OCI-LY7 (cell line): ENCODE results near the gene RFX8.

ENCODE experiments used
- EZH2phosphoT487 ChIP-seq: fragments of 200-600 bp; sonication (generic); IDR thresholded peaks from 2 replicates; pipeline ENCODE4 v1.6.1; 2018; ENCODE audit warnings: low read depth, borderline replicate concordance, mild to moderate bottlenecking, mixed run types, antibody characterized with exemption, low read length, moderate library complexity, mixed read lengths
- TF ChIP-seq, protein P1 (sequence below): fragments of 200-600 bp; sonication (generic); conservative IDR thresholded peaks from 2 replicates; pipeline ENCODE4 v1.5.1; 2014; ENCODE audit warnings: mild to moderate bottlenecking, antibody characterized with exemption, low read length, moderate library complexity, mixed read lengths

GRCh38 chr2:101420623-101421022 lies 54.3 kb downstream of the RFX8 start:
- TF ChIP-seq, protein P1, sequence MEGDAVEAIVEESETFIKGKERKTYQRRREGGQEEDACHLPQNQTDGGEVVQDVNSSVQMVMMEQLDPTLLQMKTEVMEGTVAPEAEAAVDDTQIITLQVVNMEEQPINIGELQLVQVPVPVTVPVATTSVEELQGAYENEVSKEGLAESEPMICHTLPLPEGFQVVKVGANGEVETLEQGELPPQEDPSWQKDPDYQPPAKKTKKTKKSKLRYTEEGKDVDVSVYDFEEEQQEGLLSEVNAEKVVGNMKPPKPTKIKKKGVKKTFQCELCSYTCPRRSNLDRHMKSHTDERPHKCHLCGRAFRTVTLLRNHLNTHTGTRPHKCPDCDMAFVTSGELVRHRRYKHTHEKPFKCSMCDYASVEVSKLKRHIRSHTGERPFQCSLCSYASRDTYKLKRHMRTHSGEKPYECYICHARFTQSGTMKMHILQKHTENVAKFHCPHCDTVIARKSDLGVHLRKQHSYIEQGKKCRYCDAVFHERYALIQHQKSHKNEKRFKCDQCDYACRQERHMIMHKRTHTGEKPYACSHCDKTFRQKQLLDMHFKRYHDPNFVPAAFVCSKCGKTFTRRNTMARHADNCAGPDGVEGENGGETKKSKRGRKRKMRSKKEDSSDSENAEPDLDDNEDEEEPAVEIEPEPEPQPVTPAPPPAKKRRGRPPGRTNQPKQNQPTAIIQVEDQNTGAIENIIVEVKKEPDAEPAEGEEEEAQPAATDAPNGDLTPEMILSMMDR = no peak
- no peak for TF ChIP-seq EZH2phosphoT487
